Measurements from ENCODE around the gene CALM1.

The CALM1 gene

GRCh38 chr14:90381999-90382451 lies 14.8 kb upstream of the CALM1 start:
- H2AFZ ChIP-seq (ENCODE audit: low read length) = no peak overlapping the region
- H3K27ac ChIP-seq (ENCODE audit: low read depth, low read length, poor library complexity, severe bottlenecking) = peak overlapping the region; percentile 81
- H4K20me1 ChIP-seq (ENCODE audit: insufficient read depth, low read length) = no peaks in the 10 kb centered on the region
- peak overlapping the region; percentile 74 for H3K4me3 ChIP-seq (ENCODE audit: low read depth, low read length, poor library complexity, severe bottlenecking)
- H3K79me2 ChIP-seq (ENCODE audit: insufficient read depth, low read length) = no peaks in the 10 kb centered on the region
- H3K9me2 ChIP-seq (ENCODE audit: low read depth, low read length) = no peaks in the 10 kb centered on the region
- no peaks in the 10 kb centered on the region for H3K27me3 ChIP-seq (ENCODE audit: insufficient read depth, low read length)
- peaks cover 28% of the 10 kb centered on the region for H3K4me1 ChIP-seq (ENCODE audit: insufficient read depth, low read length, severe bottlenecking)
- no peaks in the 10 kb centered on the region for H3K9me3 ChIP-seq (ENCODE audit: low read length)
- H3K36me3 ChIP-seq (ENCODE audit: insufficient read depth, low read length) = no peaks in the 10 kb centered on the region; the same call in 1 of the 2 replicates
- H3F3A ChIP-seq (ENCODE audit: insufficient read depth, low read length) = no peaks in the 10 kb centered on the region
- peak overlapping the region; percentile 80 for H3K4me2 ChIP-seq (ENCODE audit: low read length)
- TF ChIP-seq CTCF (IDR thresholded peaks at IDR 0.05; ENCODE audit: low read length) (no peak), EZH2 (IDR thresholded peaks at IDR 0.05; ENCODE audit: borderline replicate concordance, low read length) (no peak)
- H3K9ac ChIP-seq (ENCODE audit: low read length) = peak overlapping the region; percentile 90

- Histone ChIP-seq H3K9me2 (ENCODE audit: low read depth, low read length) (no peaks in the 10 kb centered on the region), H3K79me2 (ENCODE audit: insufficient read depth, low read length) (no peaks in the 10 kb centered on the region), H3K4me3 (ENCODE audit: low read depth, low read length, poor library complexity, severe bottlenecking) (peak overlapping the region; percentile 74), H3K36me3 (ENCODE audit: insufficient read depth, low read length) (no peaks in the 10 kb centered on the region; the same call in 1 of the 2 replicates), H3K9ac (ENCODE audit: low read length) (peak overlapping the region; percentile 90), H3K9me3 (ENCODE audit: low read length) (no peaks in the 10 kb centered on the region), H3K4me2 (ENCODE audit: low read length) (peak overlapping the region; percentile 80), H3K27ac (ENCODE audit: low read depth, low read length, poor library complexity, severe bottlenecking) (peak overlapping the region; percentile 81), H3K27me3 (ENCODE audit: insufficient read depth, low read length) (no peaks in the 10 kb centered on the region), H4K20me1 (ENCODE audit: insufficient read depth, low read length) (no peaks in the 10 kb centered on the region), H2AFZ (ENCODE audit: low read length) (peak overlapping the region; percentile 41; the same call in 1 of the 2 replicates), H3K4me1 (ENCODE audit: insufficient read depth, low read length, severe bottlenecking) (peaks cover 28% of the 10 kb centered on the region), H3F3A (ENCODE audit: insufficient read depth, low read length) (no peaks in the 10 kb centered on the region)
- no peak for TF ChIP-seq EZH2 (IDR thresholded peaks at IDR 0.05; ENCODE audit: borderline replicate concordance, low read length)
- peak; percentile 4; the same call in 1 of the 2 replicates for TF ChIP-seq CTCF (IDR thresholded peaks at IDR 0.05; ENCODE audit: low read length)
Observed at GRCh38 chr14:90382491-90383125, 14.2 kb upstream of the CALM1 start.

GRCh38 chr14:90383126-90383730 lies 13.6 kb upstream of the CALM1 start:
- peak overlapping the region; percentile 74 for H3K4me3 ChIP-seq (ENCODE audit: low read depth, low read length, poor library complexity, severe bottlenecking)
- no peaks in the 10 kb centered on the region for H3K27me3 ChIP-seq (ENCODE audit: insufficient read depth, low read length)
- peak overlapping the region; percentile 81 for H3K27ac ChIP-seq (ENCODE audit: low read depth, low read length, poor library complexity, severe bottlenecking)
- no peaks in the 10 kb centered on the region for H3K9me2 ChIP-seq (ENCODE audit: low read depth, low read length)
- TF ChIP-seq EZH2 (IDR thresholded peaks at IDR 0.05; ENCODE audit: borderline replicate concordance, low read length) (no peak), CTCF (IDR thresholded peaks at IDR 0.05; ENCODE audit: low read length) (no peak)
- no peaks in the 10 kb centered on the region for H3K9me3 ChIP-seq (ENCODE audit: low read length)
- no peaks in the 10 kb centered on the region; the same call in 1 of the 2 replicates for H3K36me3 ChIP-seq (ENCODE audit: insufficient read depth, low read length)
- no peaks in the 10 kb centered on the region for H3F3A ChIP-seq (ENCODE audit: insufficient read depth, low read length)
- peak overlapping the region; percentile 90 for H3K9ac ChIP-seq (ENCODE audit: low read length)
- H3K4me2 ChIP-seq (ENCODE audit: low read length) = peak overlapping the region; percentile 87
- no peaks in the 10 kb centered on the region for H3K79me2 ChIP-seq (ENCODE audit: insufficient read depth, low read length)
- H4K20me1 ChIP-seq (ENCODE audit: insufficient read depth, low read length) = no peaks in the 10 kb centered on the region
- peaks cover 28% of the 10 kb centered on the region for H3K4me1 ChIP-seq (ENCODE audit: insufficient read depth, low read length, severe bottlenecking)
- peak overlapping the region; percentile 41; the same call in 1 of the 2 replicates for H2AFZ ChIP-seq (ENCODE audit: low read length)
